GM13977 (cell line): ENCODE results near the gene CDH23.

Experiments used
- DNase-seq: peaks from one replicate; pipeline ENCODE4 v3.0.0; 2012; ENCODE audit warnings: low spot score
- CTCF ChIP-seq: IDR thresholded peaks from 2 replicates; pipeline ENCODE4 v1.5.1; 2012; ENCODE audit warnings: mild to moderate bottlenecking, control low read depth; ENCODE audit not compliant: insufficient read depth; ENCODE audit errors: extremely low read depth, missing control alignments
- in situ Hi-C: fragments of 300-500 bp; cut with MboI; formaldehyde crosslinking; loops from one replicate; pipeline ENCODE4 v1.12.0; 2022; ENCODE audit warnings: low sequenced_read_pairs, low pct_unique_long_range_greater_than_20kb, mixed read lengths, inconsistent platforms; ENCODE audit not compliant: unreplicated experiment

CDH23 gene

GRCh38 chr10:71717056-71717455, 320.3 kb downstream of the CDH23 start:
- no peak for TF ChIP-seq CTCF
- in situ Hi-C loops: loop anchor here (10.0 kb wide), 1 partner anchor 402 kb away; the partner anchor contains the start of gene SLC29A3
- no peak for DNase-seq

- in situ Hi-C loops: loop anchor here (10.0 kb wide), 1 partner anchor 403 kb away; the partner anchor contains the start of gene SLC29A3
- TF ChIP-seq CTCF: no peak
- no peak for DNase-seq
Observed at GRCh38 chr10:71717551-71717951, 320.8 kb downstream of the CDH23 start.

- no peak for DNase-seq
- TF ChIP-seq CTCF: no peak
- in situ Hi-C loops: loop anchor here (10.0 kb wide), 1 partner anchor 403 kb away; the partner anchor contains the start of gene SLC29A3
Observed at GRCh38 chr10:71718165-71718698, 321.5 kb downstream of the CDH23 start.

GRCh38 chr10:71719042-71719441, 322.3 kb downstream of the CDH23 start:
- TF ChIP-seq CTCF: no peak
- DNase-seq: no peak
- in situ Hi-C loops: loop anchor here (10.0 kb wide), 1 partner anchor 404 kb away; the partner anchor contains the start of gene SLC29A3

GRCh38 chr10:71719464-71720201, 322.9 kb downstream of the CDH23 start, which contains the start of gene C10orf105:
C10orf105 (minus strand) TSS chr10:71719778; CDS start chr10:71716337, 3,441 bp downstream.
- in situ Hi-C loops: loop anchor here (10.0 kb wide), 1 partner anchor 405 kb away; the partner anchor contains the start of gene SLC29A3
- TF ChIP-seq CTCF: no peak
- no peak for DNase-seq

GRCh38 chr10:71720288-71720687, 323.6 kb downstream of the CDH23 start:
- no peak for TF ChIP-seq CTCF
- in situ Hi-C loops: no loop called here
- DNase-seq: no peak
